ENCODE data around the gene KRTAP4-16. TPM values are rescaled to one million over a fixed set of nuclear protein-coding genes. Genes with fewer than 3 reads are reported as not detected.
"Not testable (repeated sequence)": the region's sequence is repeated elsewhere in the genome, so short reads cannot be mapped to it uniquely, and the experiment has no call there.

Gene KRTAP4-16
- total and polyA plus RNA-seq, 5 donors from 2014 or later: not detected

DNA sequence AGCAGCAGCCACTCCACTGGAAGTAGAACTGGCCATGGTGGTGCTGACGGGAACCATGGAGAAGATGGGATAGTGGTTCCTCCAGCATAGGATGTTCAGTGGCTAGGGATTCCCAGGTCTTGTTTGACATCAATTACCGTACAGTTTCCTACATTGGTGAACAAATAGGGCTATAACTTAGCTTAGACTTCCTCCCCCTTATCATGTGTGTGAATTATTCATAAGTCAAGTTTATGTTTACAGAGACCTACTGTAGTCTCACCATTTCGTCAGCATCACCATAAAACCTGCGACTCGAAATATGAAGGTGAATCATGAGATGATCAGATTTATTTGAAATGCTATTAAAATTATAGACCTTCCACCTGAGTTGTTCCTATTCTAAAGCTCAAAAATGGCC, 43.3 kb downstream of the KRTAP4-16 start:
- Histone ChIP-seq H3K36me3 (ENCODE audit: control insufficient read depth, insufficient read depth, low read length) (no peaks in the 10 kb centered on the region), H3K9me3 (ENCODE audit: control insufficient read depth in 2 of 2, low read length in 2 of 2) (peaks cover 0 to 3% of the 10 kb centered on the region in 2 experiments), H3K4me1 (ENCODE audit: control insufficient read depth, insufficient read depth, low read length, poor library complexity, severe bottlenecking) (no peaks in the 10 kb centered on the region), H3K27me3 (ENCODE audit: control insufficient read depth, insufficient read depth, low read length) (peaks cover 23% of the 10 kb centered on the region), H3K27ac (ENCODE audit: insufficient read depth, low read length, poor library complexity, severe bottlenecking) (no peak overlapping the region), H3K4me3 (ENCODE audit: low read depth, low read length) (no peak overlapping the region)
- no peak for DNase-seq
- no peak for ATAC-seq (ENCODE audit: low read depth in 2 of 2)
- Mint-ChIP-seq H3K27me3 (peaks cover 40% of the 10 kb centered on the region), H3K27ac (no peak overlapping the region), H3K9me3 (peaks cover 0 to 7% (median 2%) of the 10 kb centered on the region in 7 donors), H3K36me3 (no peaks in the 10 kb centered on the region), H3K4me3 (no peak overlapping the region), H3K4me1 (no peaks in the 10 kb centered on the region)

DNA sequence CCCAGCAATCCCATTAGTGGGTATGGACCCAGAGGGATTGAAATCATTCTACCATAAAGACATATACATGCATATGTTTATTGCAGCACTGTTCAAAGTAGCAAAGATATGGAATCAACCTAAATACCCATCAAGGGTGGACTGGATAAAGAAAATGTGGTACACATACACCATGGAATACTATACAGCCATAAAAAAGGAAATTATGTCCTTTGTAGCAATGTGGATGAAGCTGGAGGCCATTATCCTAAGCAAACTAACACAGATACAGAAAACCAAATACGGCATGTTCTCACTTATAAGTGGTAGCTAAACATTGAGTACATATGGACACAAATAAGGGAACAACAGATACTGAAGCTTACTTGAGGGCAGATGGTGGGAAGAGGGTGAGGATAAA, 44.5 kb downstream of the KRTAP4-16 start:
- DNase-seq: no peak
- no peaks in the 10 kb centered on the region for H3K36me3 ChIP-seq (ENCODE audit: control insufficient read depth, insufficient read depth, low read length)
- Mint-ChIP-seq H3K9me3 (peaks cover 0 to 7% (median 2%) of the 10 kb centered on the region in 7 donors), H3K27ac (no peak overlapping the region), H3K27me3 (peaks cover 40% of the 10 kb centered on the region), H3K4me1 (no peaks in the 10 kb centered on the region), H3K4me3 (no peak overlapping the region), H3K36me3 (no peaks in the 10 kb centered on the region)
- ATAC-seq (ENCODE audit: low read depth in 2 of 2): no peak
- no peak overlapping the region for H3K4me3 ChIP-seq (ENCODE audit: low read depth, low read length)
- no peak overlapping the region for H3K27ac ChIP-seq (ENCODE audit: insufficient read depth, low read length, poor library complexity, severe bottlenecking)
- H3K27me3 ChIP-seq (ENCODE audit: control insufficient read depth, insufficient read depth, low read length): peaks cover 21% of the 10 kb centered on the region
- H3K4me1 ChIP-seq (ENCODE audit: control insufficient read depth, insufficient read depth, low read length, poor library complexity, severe bottlenecking): no peaks in the 10 kb centered on the region
- H3K9me3 ChIP-seq (ENCODE audit: control insufficient read depth in 2 of 2, low read length in 2 of 2): peaks cover 0 to 3% of the 10 kb centered on the region in 2 experiments

DNA sequence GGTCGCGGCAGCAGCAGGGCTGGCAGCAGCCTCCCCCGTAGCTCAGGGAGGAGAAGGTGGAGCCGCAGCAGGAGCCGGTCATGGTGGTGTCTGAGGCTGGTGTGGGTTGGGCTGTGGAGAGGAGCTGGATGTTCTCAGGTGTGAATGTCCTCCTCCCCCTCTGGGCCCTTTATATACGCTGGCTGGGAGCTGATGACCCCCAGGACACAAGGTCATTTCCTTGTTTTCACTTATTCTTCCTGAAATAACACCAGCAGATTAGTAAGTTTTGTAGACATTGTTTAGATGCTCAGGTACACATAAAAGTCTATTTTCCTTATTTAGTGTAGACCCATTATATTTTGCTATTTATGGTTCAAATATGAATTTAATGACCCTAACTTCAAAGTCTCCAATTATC, 46.9 kb downstream of the KRTAP4-16 start, which contains the start of gene KRTAP2-2:
KRTAP2-2 (minus strand) TSS at position 101 of the 400 bp plus-strand sequence; CDS start at position 82, 19 bp downstream.
- not testable (repeated sequence) for H3K4me3 ChIP-seq (ENCODE audit: low read depth, low read length); H3K9me3 ChIP-seq (ENCODE audit: control insufficient read depth in 2 of 2, low read length in 2 of 2); H3K4me1 ChIP-seq (ENCODE audit: control insufficient read depth, insufficient read depth, low read length, poor library complexity, severe bottlenecking); H3K4me1 Mint-ChIP-seq; H3K36me3 Mint-ChIP-seq; H3K36me3 ChIP-seq (ENCODE audit: control insufficient read depth, insufficient read depth, low read length); H3K4me3 Mint-ChIP-seq; DNase-seq; H3K27me3 ChIP-seq (ENCODE audit: control insufficient read depth, insufficient read depth, low read length); H3K9me3 Mint-ChIP-seq; ATAC-seq (ENCODE audit: low read depth in 2 of 2); H3K27ac ChIP-seq (ENCODE audit: insufficient read depth, low read length, poor library complexity, severe bottlenecking)
- Mint-ChIP-seq H3K27ac (peak within 1 kb of the TSS in 1 of 3 donors; percentile 60), H3K27me3 (peaks cover 35% of the 10 kb centered on the region)

DNA sequence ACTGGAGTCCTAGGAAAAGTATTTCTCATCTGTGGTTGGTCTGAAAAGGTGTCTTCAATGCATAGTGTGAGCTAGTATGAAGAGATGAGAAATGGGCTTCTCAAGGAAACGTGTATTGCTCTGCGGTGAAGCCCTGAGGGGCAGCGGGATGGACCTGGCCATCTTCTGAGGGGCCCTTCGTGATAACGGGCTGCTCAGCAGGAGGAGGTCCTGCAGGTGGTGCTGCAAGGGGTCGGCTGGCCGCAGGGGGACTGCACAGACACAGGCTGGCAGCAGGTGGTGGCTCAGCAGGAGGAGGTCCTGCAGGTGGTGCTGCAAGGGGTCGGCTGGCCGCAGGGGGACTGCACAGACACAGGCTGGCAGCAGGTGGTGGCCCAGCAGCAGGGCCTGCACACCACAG, 47.5 kb downstream of the KRTAP4-16 start:
- H3K4me1 ChIP-seq (ENCODE audit: control insufficient read depth, insufficient read depth, low read length, poor library complexity, severe bottlenecking); H3K4me3 ChIP-seq (ENCODE audit: low read depth, low read length); H3K9me3 Mint-ChIP-seq; DNase-seq; H3K9me3 ChIP-seq (ENCODE audit: control insufficient read depth in 2 of 2, low read length in 2 of 2); ATAC-seq (ENCODE audit: low read depth in 2 of 2); H3K27ac ChIP-seq (ENCODE audit: insufficient read depth, low read length, poor library complexity, severe bottlenecking); H3K27me3 ChIP-seq (ENCODE audit: control insufficient read depth, insufficient read depth, low read length); H3K36me3 ChIP-seq (ENCODE audit: control insufficient read depth, insufficient read depth, low read length); H3K27ac Mint-ChIP-seq; H3K36me3 Mint-ChIP-seq; H3K4me1 Mint-ChIP-seq; H3K4me3 Mint-ChIP-seq: not testable (repeated sequence)
- H3K27me3 Mint-ChIP-seq: peaks cover 32% of the 10 kb centered on the region

DNA sequence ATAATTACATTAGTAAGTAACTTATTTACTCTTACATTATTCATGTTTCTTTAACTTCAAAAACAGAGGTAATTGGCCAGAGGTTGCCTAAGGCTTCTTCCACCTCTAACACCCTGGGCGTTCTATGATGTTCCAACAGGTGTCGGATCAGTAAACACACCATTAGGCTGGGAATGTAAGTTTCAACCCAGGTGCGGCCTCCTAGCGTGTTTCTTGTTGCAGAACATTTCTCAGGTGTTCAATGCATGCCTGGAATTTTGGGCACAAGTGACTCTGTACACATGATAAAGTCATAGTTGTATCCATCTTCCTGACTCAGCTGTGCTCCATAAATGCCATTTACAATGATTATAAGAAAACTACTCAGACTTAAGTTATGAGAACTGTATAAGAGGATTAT, 48.0 kb downstream of the KRTAP4-16 start:
- H3K4me1 ChIP-seq (ENCODE audit: control insufficient read depth, insufficient read depth, low read length, poor library complexity, severe bottlenecking): no peaks in the 10 kb centered on the region
- Mint-ChIP-seq H3K36me3 (no peaks in the 10 kb centered on the region), H3K4me1 (no peaks in the 10 kb centered on the region), H3K27me3 (peaks cover 26% of the 10 kb centered on the region), H3K27ac (no peak overlapping the region), H3K9me3 (peaks cover 0 to 7% (median 2%) of the 10 kb centered on the region in 7 donors), H3K4me3 (no peak overlapping the region)
- H3K36me3 ChIP-seq (ENCODE audit: control insufficient read depth, insufficient read depth, low read length): no peaks in the 10 kb centered on the region
- ATAC-seq (ENCODE audit: low read depth in 2 of 2) (no peak), DNase-seq (no peak)
- H3K4me3 ChIP-seq (ENCODE audit: low read depth, low read length): no peak overlapping the region
- H3K27ac ChIP-seq (ENCODE audit: insufficient read depth, low read length, poor library complexity, severe bottlenecking): no peak overlapping the region
- peaks cover 6% of the 10 kb centered on the region for H3K27me3 ChIP-seq (ENCODE audit: control insufficient read depth, insufficient read depth, low read length)
- H3K9me3 ChIP-seq (ENCODE audit: control insufficient read depth in 2 of 2, low read length in 2 of 2): peaks cover 0 to 3% of the 10 kb centered on the region in 2 experiments

DNA sequence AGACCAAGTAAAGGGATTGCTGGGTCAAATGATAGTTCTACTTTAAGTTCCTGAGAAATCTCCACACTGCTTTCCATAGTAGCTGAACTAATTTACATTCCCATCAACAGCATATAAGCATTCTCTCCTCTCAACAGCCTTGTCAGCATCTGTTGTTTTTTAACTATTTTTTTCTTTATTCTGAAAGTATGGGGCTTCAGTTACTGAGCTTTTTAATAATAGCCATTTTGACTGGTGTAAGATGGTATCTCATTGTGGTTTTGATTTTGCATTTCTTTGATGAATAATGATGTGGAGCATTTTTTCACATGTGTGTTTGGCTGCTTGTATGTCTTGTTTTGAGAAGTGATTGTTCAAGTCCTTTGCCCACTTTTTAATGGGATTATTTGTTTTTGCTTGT, 49.4 kb downstream of the KRTAP4-16 start:
- no peak overlapping the region for H3K27ac Mint-ChIP-seq
- Histone ChIP-seq H3K4me1 (ENCODE audit: control insufficient read depth, insufficient read depth, low read length, poor library complexity, severe bottlenecking) (no peaks in the 10 kb centered on the region), H3K9me3 (ENCODE audit: control insufficient read depth in 2 of 2, low read length in 2 of 2) (peaks cover 0 to 2% of the 10 kb centered on the region in 2 experiments), H3K36me3 (ENCODE audit: control insufficient read depth, insufficient read depth, low read length) (no peaks in the 10 kb centered on the region), H3K27ac (ENCODE audit: insufficient read depth, low read length, poor library complexity, severe bottlenecking) (no peak overlapping the region), H3K27me3 (ENCODE audit: control insufficient read depth, insufficient read depth, low read length) (peaks cover 8% of the 10 kb centered on the region), H3K4me3 (ENCODE audit: low read depth, low read length) (no peak overlapping the region)
- H3K36me3 Mint-ChIP-seq: no peaks in the 10 kb centered on the region
- ATAC-seq (ENCODE audit: low read depth in 2 of 2) (no peak), DNase-seq (no peak)
- H3K4me3 Mint-ChIP-seq: no peak overlapping the region
- H3K9me3 Mint-ChIP-seq: peaks cover 0 to 5% (median under 1%) of the 10 kb centered on the region in 7 donors
- no peaks in the 10 kb centered on the region for H3K4me1 Mint-ChIP-seq
- peaks cover 27% of the 10 kb centered on the region for H3K27me3 Mint-ChIP-seq

Other genes starting within 250 kb of the KRTAP4-16 start
Only the 30 nearest of the 39 such genes appear.
- gene KRT39, start 135.3 kb downstream of the KRTAP4-16 start, total RNA-seq: not detected
- not detected for gene KRT39, start 135.3 kb downstream of the KRTAP4-16 start, polyA plus RNA-seq
- gene KRT40, start 117.9 kb downstream of the KRTAP4-16 start, total RNA-seq: not detected
- not detected for gene KRT40, start 117.9 kb downstream of the KRTAP4-16 start, polyA plus RNA-seq
- not detected for gene KRTAP3-3, start 108.0 kb downstream of the KRTAP4-16 start, total RNA-seq
- not detected for gene KRTAP3-3, start 108.0 kb downstream of the KRTAP4-16 start, polyA plus RNA-seq
- not detected for gene KRTAP3-2, start 102.3 kb downstream of the KRTAP4-16 start, total RNA-seq
- not detected for gene KRTAP3-2, start 102.3 kb downstream of the KRTAP4-16 start, polyA plus RNA-seq
- gene KRTAP3-1, start 93.1 kb downstream of the KRTAP4-16 start, total RNA-seq: not detected
- not detected for gene KRTAP3-1, start 93.1 kb downstream of the KRTAP4-16 start, polyA plus RNA-seq
- gene KRTAP1-5, start 75.0 kb downstream of the KRTAP4-16 start, total RNA-seq: not detected
- not detected for gene KRTAP1-5, start 75.0 kb downstream of the KRTAP4-16 start, polyA plus RNA-seq
- gene KRTAP1-4, start 72.0 kb downstream of the KRTAP4-16 start, total RNA-seq: not detected
- gene KRTAP1-4, start 72.0 kb downstream of the KRTAP4-16 start, polyA plus RNA-seq: not detected
- not detected for gene KRTAP1-3, start 67.3 kb downstream of the KRTAP4-16 start, total RNA-seq
- not detected for gene KRTAP1-3, start 67.3 kb downstream of the KRTAP4-16 start, polyA plus RNA-seq
- not detected for gene KRTAP1-1, start 60.8 kb downstream of the KRTAP4-16 start, total RNA-seq
- gene KRTAP1-1, start 60.8 kb downstream of the KRTAP4-16 start, polyA plus RNA-seq: not detected
- gene KRTAP2-1, start 54.9 kb downstream of the KRTAP4-16 start, total RNA-seq: not detected
- not detected for gene KRTAP2-1, start 54.9 kb downstream of the KRTAP4-16 start, polyA plus RNA-seq
- not detected for gene KRTAP2-2, start 47.0 kb downstream of the KRTAP4-16 start, total RNA-seq
- not detected for gene KRTAP2-2, start 47.0 kb downstream of the KRTAP4-16 start, polyA plus RNA-seq
- gene KRTAP2-3, start 42.1 kb downstream of the KRTAP4-16 start, total RNA-seq: not detected
- gene KRTAP2-3, start 42.1 kb downstream of the KRTAP4-16 start, polyA plus RNA-seq: not detected
- not detected for gene KRTAP2-4, start 36.3 kb downstream of the KRTAP4-16 start, total RNA-seq
- gene KRTAP2-4, start 36.3 kb downstream of the KRTAP4-16 start, polyA plus RNA-seq: not detected
- not detected for gene KRTAP4-7, start 18.1 kb downstream of the KRTAP4-16 start, total RNA-seq
- gene KRTAP4-7, start 18.1 kb downstream of the KRTAP4-16 start, polyA plus RNA-seq: not detected
- not detected for gene KRTAP4-8, start 4.1 kb downstream of the KRTAP4-16 start, total RNA-seq
- not detected for gene KRTAP4-8, start 4.1 kb downstream of the KRTAP4-16 start, polyA plus RNA-seq
- gene KRTAP4-9, start 3.2 kb upstream of the KRTAP4-16 start, total RNA-seq: not detected
- not detected for gene KRTAP4-9, start 3.2 kb upstream of the KRTAP4-16 start, polyA plus RNA-seq
- not detected for gene KRTAP4-11, start 16.2 kb upstream of the KRTAP4-16 start, total RNA-seq
- gene KRTAP4-11, start 16.2 kb upstream of the KRTAP4-16 start, polyA plus RNA-seq: not detected
- not detected for gene KRTAP4-12, start 22.0 kb upstream of the KRTAP4-16 start, total RNA-seq
- gene KRTAP4-12, start 22.0 kb upstream of the KRTAP4-16 start, polyA plus RNA-seq: not detected
- not detected for gene KRTAP4-6, start 38.3 kb upstream of the KRTAP4-16 start, total RNA-seq
- gene KRTAP4-6, start 38.3 kb upstream of the KRTAP4-16 start, polyA plus RNA-seq: not detected
- gene KRTAP4-5, start 47.6 kb upstream of the KRTAP4-16 start, total RNA-seq: not detected
- not detected for gene KRTAP4-5, start 47.6 kb upstream of the KRTAP4-16 start, polyA plus RNA-seq
- gene KRTAP4-4, start 58.5 kb upstream of the KRTAP4-16 start, total RNA-seq: not detected
- not detected for gene KRTAP4-4, start 58.5 kb upstream of the KRTAP4-16 start, polyA plus RNA-seq
- gene KRTAP4-3, start 66.0 kb upstream of the KRTAP4-16 start, total RNA-seq: not detected
- gene KRTAP4-3, start 66.0 kb upstream of the KRTAP4-16 start, polyA plus RNA-seq: not detected
- not detected for gene KRTAP4-2, start 76.0 kb upstream of the KRTAP4-16 start, total RNA-seq
- gene KRTAP4-2, start 76.0 kb upstream of the KRTAP4-16 start, polyA plus RNA-seq: not detected
- gene KRTAP4-1, start 82.7 kb upstream of the KRTAP4-16 start, total RNA-seq: not detected
- gene KRTAP4-1, start 82.7 kb upstream of the KRTAP4-16 start, polyA plus RNA-seq: not detected
- not detected for gene KRTAP9-1, start 87.7 kb upstream of the KRTAP4-16 start, total RNA-seq
- not detected for gene KRTAP9-1, start 87.7 kb upstream of the KRTAP4-16 start, polyA plus RNA-seq
- gene KRTAP9-2, start 124.4 kb upstream of the KRTAP4-16 start, total RNA-seq: not detected
- not detected for gene KRTAP9-2, start 124.4 kb upstream of the KRTAP4-16 start, polyA plus RNA-seq
- not detected for gene KRTAP9-3, start 130.2 kb upstream of the KRTAP4-16 start, total RNA-seq
- not detected for gene KRTAP9-3, start 130.2 kb upstream of the KRTAP4-16 start, polyA plus RNA-seq
- gene KRTAP9-8, start 135.8 kb upstream of the KRTAP4-16 start, total RNA-seq: not detected
- not detected for gene KRTAP9-8, start 135.8 kb upstream of the KRTAP4-16 start, polyA plus RNA-seq
- not detected for gene KRTAP9-4, start 147.5 kb upstream of the KRTAP4-16 start, total RNA-seq
- not detected for gene KRTAP9-4, start 147.5 kb upstream of the KRTAP4-16 start, polyA plus RNA-seq
- gene KRTAP9-9, start 153.2 kb upstream of the KRTAP4-16 start, total RNA-seq: not detected
- not detected for gene KRTAP9-9, start 153.2 kb upstream of the KRTAP4-16 start, polyA plus RNA-seq